ENCODE data around the gene SLC51B. TPM values are rescaled to one million over a fixed set of nuclear protein-coding genes. Genes with fewer than 3 reads are reported as not detected.

SLC51B gene
- total RNA-seq, 2 donors from 2014 or later = not detected

DNA sequence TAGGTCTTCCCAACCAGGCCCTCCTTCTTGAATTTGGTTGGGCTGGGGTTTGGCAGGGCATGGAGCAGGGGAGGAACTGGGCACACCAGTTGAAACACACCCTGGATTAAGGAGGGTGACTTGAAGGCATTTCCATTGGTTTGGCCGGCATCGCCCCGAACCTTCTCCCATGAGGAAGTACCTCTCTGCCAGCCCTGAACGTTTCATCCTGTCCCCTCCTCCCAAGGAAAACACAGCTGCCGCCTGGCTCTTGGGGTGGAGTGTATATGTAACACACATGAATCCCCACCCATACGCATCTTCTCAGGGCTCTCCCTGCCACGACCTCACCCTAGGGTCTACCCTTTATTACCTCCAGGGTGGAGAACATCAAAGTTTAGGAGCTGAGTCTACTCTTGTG is 55.3 kb downstream of the SLC51B start:
- no peak overlapping the region for H3K27ac Mint-ChIP-seq
- 89% methylated on average over 7 of the region's 7 CpGs; no CpG with 5 or more reads in 1 of the 2 experiments for WGBS, 2 experiments (ENCODE audit: insufficient coverage in 1 of 2, insufficient read length in 1 of 2)

DNA sequence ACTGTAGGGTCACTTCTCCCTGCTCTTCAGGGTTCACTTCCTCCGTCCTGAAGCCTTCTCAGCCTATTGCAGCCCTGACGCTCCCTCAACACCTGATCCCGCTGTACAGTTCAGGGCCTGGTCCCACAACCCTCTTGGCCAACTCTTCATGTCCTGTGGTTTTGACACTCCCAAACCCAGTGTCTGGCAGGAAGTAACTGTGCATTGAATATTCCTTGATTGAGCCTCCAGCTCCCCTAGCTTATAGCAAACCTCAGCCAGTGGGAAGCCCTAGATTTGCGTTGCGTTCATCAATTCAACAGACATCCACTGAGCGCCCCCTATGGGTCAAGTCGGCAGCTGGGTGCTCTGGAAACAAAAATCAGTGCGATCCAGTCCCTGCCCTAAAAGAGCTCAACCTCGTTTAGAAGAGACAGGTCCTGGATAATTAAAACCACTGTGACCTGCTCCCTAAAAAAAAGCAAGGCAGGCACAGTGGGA is 56.3 kb downstream of the SLC51B start:
- 41 to 44% methylated on average over 9 of the region's 9 CpGs for WGBS, 2 experiments (ENCODE audit: insufficient coverage in 1 of 2, insufficient read length in 1 of 2)
- H3K36me3 Mint-ChIP-seq (ENCODE audit: low read depth) = peaks cover 29% of the 10 kb centered on the region
- no peaks in the 10 kb centered on the region for H3K4me1 ChIP-seq (ENCODE audit: control insufficient read depth, insufficient read depth, low read length)
- TF ChIP-seq, protein P1, sequence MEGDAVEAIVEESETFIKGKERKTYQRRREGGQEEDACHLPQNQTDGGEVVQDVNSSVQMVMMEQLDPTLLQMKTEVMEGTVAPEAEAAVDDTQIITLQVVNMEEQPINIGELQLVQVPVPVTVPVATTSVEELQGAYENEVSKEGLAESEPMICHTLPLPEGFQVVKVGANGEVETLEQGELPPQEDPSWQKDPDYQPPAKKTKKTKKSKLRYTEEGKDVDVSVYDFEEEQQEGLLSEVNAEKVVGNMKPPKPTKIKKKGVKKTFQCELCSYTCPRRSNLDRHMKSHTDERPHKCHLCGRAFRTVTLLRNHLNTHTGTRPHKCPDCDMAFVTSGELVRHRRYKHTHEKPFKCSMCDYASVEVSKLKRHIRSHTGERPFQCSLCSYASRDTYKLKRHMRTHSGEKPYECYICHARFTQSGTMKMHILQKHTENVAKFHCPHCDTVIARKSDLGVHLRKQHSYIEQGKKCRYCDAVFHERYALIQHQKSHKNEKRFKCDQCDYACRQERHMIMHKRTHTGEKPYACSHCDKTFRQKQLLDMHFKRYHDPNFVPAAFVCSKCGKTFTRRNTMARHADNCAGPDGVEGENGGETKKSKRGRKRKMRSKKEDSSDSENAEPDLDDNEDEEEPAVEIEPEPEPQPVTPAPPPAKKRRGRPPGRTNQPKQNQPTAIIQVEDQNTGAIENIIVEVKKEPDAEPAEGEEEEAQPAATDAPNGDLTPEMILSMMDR (conservative IDR thresholded peaks at IDR 0.05) = peak; percentile 97
- no peak overlapping the region for H3K9ac ChIP-seq (ENCODE audit: extremely low read depth, low read length, poor library complexity, severe bottlenecking)
- peak; percentile 96 for DNase-seq
- H3K27ac ChIP-seq (ENCODE audit: low read depth, low read length) = no peak overlapping the region
- no peaks in the 10 kb centered on the region for H3K9me3 Mint-ChIP-seq
- H3K4me1 Mint-ChIP-seq = peaks cover 4% of the 10 kb centered on the region
- H3K27ac Mint-ChIP-seq = peak overlapping the region; percentile 84
- H3K36me3 ChIP-seq (ENCODE audit: control insufficient read depth, insufficient read depth, low read length) = peaks cover 40% of the 10 kb centered on the region
- no peaks in the 10 kb centered on the region for H3K9me3 ChIP-seq (ENCODE audit: control insufficient read depth, low read length)
- peak overlapping the region; percentile 50 for H3K4me3 Mint-ChIP-seq
- H3K27me3 ChIP-seq (ENCODE audit: control insufficient read depth, insufficient read depth, low read length, poor library complexity, severe bottlenecking) = no peaks in the 10 kb centered on the region
- H3K27me3 Mint-ChIP-seq (ENCODE audit: insufficient read depth) = peaks cover 3% of the 10 kb centered on the region
- no peak overlapping the region for H3K4me3 ChIP-seq (ENCODE audit: low read length)

More for the DNA sequence above, 55.3 kb downstream of the SLC51B start:
- H3K9me3 Mint-ChIP-seq = no peaks in the 10 kb centered on the region
- TF ChIP-seq, protein P1 (conservative IDR thresholded peaks at IDR 0.05) = no peak
- peak; percentile 33 for DNase-seq
- H3K27me3 ChIP-seq (ENCODE audit: control insufficient read depth, insufficient read depth, low read length, poor library complexity, severe bottlenecking) = no peaks in the 10 kb centered on the region
- no peaks in the 10 kb centered on the region for H3K4me1 ChIP-seq (ENCODE audit: control insufficient read depth, insufficient read depth, low read length)
- no peak overlapping the region for H3K9ac ChIP-seq (ENCODE audit: extremely low read depth, low read length, poor library complexity, severe bottlenecking)
- peaks cover 21% of the 10 kb centered on the region for H3K36me3 Mint-ChIP-seq (ENCODE audit: low read depth)
- H3K4me3 Mint-ChIP-seq = no peak overlapping the region
- H3K4me1 Mint-ChIP-seq = peaks cover 4% of the 10 kb centered on the region
- H3K36me3 ChIP-seq (ENCODE audit: control insufficient read depth, insufficient read depth, low read length) = peaks cover 31% of the 10 kb centered on the region
- no peak overlapping the region for H3K27ac ChIP-seq (ENCODE audit: low read depth, low read length)
- no peaks in the 10 kb centered on the region for H3K9me3 ChIP-seq (ENCODE audit: control insufficient read depth, low read length)
- no peak overlapping the region for H3K4me3 ChIP-seq (ENCODE audit: low read length)
- H3K27me3 Mint-ChIP-seq (ENCODE audit: insufficient read depth) = peaks cover 3% of the 10 kb centered on the region

DNA sequence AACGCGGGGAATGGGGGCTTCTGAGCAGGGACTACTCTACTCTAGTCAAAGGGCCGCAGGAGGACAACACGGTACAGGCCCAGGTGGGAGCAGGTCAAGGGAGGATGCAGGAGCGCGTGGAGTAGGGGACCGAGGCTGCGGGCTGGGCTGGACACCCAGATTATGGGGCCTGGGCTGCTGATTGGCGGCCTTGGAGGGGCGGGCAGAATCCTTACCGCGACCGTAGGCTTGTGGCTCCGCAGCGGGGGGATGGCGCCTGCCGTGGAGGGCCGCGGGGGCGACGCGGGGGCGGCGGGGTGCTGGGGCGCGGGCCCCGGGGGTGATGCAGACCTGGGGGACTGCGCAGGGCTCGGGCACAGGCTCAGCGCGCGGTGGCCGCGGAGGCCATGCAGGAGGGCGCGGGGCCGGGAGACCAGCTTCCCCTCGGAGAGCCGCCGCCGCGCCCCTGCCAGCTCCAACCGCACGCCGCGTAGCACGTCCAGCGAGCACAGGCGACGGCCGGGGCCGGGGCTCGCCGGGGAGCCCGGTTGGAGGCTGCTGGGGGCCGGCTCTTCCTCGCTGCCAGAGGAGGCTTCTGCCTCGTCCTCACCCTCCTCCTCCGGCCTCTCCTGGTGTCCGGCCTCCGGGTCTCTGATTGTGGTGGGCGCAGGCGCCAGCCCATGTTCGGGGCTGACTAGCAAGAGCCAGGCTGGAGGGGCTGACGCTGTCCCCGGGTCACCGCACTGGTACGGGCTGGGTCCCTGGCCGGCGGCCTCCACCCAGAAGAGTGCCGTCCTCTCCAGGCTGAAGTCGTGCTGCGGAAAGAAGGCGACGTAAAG is 56.9 kb downstream of the SLC51B start:
- H3K4me3 Mint-ChIP-seq = peak overlapping the region; percentile 50
- H3K9me3 Mint-ChIP-seq = no peaks in the 10 kb centered on the region
- TF ChIP-seq, protein P1 (conservative IDR thresholded peaks at IDR 0.05) = peak; percentile 24
- no peaks in the 10 kb centered on the region for H3K9me3 ChIP-seq (ENCODE audit: control insufficient read depth, low read length)
- 68 to 71% methylated on average over 24 to 75 of the region's 75 CpGs for WGBS, 2 experiments (ENCODE audit: insufficient coverage in 1 of 2, insufficient read length in 1 of 2)
- H3K36me3 Mint-ChIP-seq (ENCODE audit: low read depth) = peaks cover 29% of the 10 kb centered on the region
- H3K27me3 Mint-ChIP-seq (ENCODE audit: insufficient read depth) = peaks cover 3% of the 10 kb centered on the region
- H3K27me3 ChIP-seq (ENCODE audit: control insufficient read depth, insufficient read depth, low read length, poor library complexity, severe bottlenecking) = no peaks in the 10 kb centered on the region
- H3K4me1 Mint-ChIP-seq = peaks cover 4% of the 10 kb centered on the region
- H3K36me3 ChIP-seq (ENCODE audit: control insufficient read depth, insufficient read depth, low read length) = peaks cover 40% of the 10 kb centered on the region
- DNase-seq = peak; percentile 87
- no peak overlapping the region for H3K4me3 ChIP-seq (ENCODE audit: low read length)
- no peak overlapping the region for H3K9ac ChIP-seq (ENCODE audit: extremely low read depth, low read length, poor library complexity, severe bottlenecking)
- peak overlapping the region; percentile 84 for H3K27ac Mint-ChIP-seq
- H3K4me1 ChIP-seq (ENCODE audit: control insufficient read depth, insufficient read depth, low read length) = no peaks in the 10 kb centered on the region
- no peak overlapping the region for H3K27ac ChIP-seq (ENCODE audit: low read depth, low read length)
